ENCODE data around the gene IER2.
"Not testable (repeated sequence)": the region's sequence is repeated elsewhere in the genome, so short reads cannot be mapped to it uniquely, and the experiment has no call there.

The IER2 gene

DNA sequence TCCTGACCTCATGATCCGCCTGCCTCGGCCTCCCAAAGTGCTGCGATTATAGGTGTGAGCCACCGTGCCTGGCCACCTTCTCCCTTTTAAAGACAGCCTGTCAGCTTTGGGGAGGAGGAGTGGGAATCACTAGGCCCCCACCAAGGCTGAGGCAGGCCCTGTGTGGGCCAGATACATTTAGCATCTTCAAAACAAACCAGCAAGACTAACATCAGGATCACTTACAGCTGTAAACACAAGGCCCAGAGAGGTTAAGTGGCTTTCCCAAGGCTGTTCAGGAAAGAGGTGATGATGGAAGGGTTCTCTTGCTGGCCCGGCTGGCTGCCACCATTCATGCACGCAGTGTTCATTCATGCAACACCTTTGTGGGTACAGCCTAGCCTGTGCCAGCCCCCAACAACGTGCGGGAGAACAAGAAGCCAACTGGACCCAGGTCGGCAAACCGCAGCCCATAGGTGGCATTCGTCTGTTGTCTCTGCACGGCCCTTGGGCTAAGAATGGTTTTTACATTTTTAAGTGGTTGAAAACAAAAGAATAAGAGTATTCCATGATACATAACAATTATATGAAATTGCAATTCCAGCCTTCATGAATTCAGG, 23.0 kb downstream of the IER2 start:
- no peaks in the 10 kb centered on the region for H3K79me2 ChIP-seq (ENCODE audit: insufficient read depth, low read length)
- no peaks in the 10 kb centered on the region for H3K9me2 ChIP-seq (ENCODE audit: low read depth, low read length)
- TF ChIP-seq, protein P1, sequence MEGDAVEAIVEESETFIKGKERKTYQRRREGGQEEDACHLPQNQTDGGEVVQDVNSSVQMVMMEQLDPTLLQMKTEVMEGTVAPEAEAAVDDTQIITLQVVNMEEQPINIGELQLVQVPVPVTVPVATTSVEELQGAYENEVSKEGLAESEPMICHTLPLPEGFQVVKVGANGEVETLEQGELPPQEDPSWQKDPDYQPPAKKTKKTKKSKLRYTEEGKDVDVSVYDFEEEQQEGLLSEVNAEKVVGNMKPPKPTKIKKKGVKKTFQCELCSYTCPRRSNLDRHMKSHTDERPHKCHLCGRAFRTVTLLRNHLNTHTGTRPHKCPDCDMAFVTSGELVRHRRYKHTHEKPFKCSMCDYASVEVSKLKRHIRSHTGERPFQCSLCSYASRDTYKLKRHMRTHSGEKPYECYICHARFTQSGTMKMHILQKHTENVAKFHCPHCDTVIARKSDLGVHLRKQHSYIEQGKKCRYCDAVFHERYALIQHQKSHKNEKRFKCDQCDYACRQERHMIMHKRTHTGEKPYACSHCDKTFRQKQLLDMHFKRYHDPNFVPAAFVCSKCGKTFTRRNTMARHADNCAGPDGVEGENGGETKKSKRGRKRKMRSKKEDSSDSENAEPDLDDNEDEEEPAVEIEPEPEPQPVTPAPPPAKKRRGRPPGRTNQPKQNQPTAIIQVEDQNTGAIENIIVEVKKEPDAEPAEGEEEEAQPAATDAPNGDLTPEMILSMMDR (IDR thresholded peaks at IDR 0.05; ENCODE audit: low read length) = no peak
- no peak for TF ChIP-seq EZH2 (IDR thresholded peaks at IDR 0.05; ENCODE audit: borderline replicate concordance, low read length)
- no peaks in the 10 kb centered on the region for H3K9me3 ChIP-seq (ENCODE audit: low read length)
- H3K4me3 ChIP-seq (ENCODE audit: low read depth, low read length, poor library complexity, severe bottlenecking) = no peak overlapping the region
- H3K9ac ChIP-seq (ENCODE audit: low read length) = no peak overlapping the region
- H3F3A ChIP-seq (ENCODE audit: insufficient read depth, low read length) = no peaks in the 10 kb centered on the region
- H2AFZ ChIP-seq (ENCODE audit: low read length) = no peak overlapping the region
- H3K4me1 ChIP-seq (ENCODE audit: insufficient read depth, low read length, severe bottlenecking) = peaks cover 10% of the 10 kb centered on the region
- no peaks in the 10 kb centered on the region for H3K36me3 ChIP-seq (ENCODE audit: insufficient read depth, low read length)
- no peak overlapping the region for H3K4me2 ChIP-seq (ENCODE audit: low read length)
- no peaks in the 10 kb centered on the region for H4K20me1 ChIP-seq (ENCODE audit: insufficient read depth, low read length)
- no peak overlapping the region for H3K27ac ChIP-seq (ENCODE audit: low read depth, low read length, poor library complexity, severe bottlenecking)
- H3K27me3 ChIP-seq (ENCODE audit: insufficient read depth, low read length) = no peaks in the 10 kb centered on the region

DNA sequence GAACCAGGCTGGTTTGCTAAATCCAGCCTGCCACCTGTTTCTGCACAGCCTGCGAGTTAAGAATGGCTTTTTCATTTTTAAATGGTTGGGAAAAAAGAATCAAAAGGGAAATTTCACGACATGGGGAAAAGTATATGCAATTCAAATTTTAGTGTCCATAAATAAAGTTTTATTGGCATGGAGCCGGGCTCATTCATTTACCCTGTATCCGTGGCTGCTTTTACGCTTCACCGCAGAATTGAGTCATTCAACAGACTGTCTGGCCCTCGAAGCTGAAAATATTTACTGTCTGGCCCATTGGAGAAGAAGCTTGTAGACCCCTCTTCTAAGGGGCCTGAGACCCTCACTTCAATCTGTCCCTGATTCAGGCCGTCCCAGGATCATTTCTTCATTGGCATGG, 26.1 kb downstream of the IER2 start:
- Histone ChIP-seq H3K27ac (ENCODE audit: low read depth, low read length, poor library complexity, severe bottlenecking) (no peak overlapping the region), H3K9me2 (ENCODE audit: low read depth, low read length) (no peaks in the 10 kb centered on the region), H3K4me3 (ENCODE audit: low read depth, low read length, poor library complexity, severe bottlenecking) (no peak overlapping the region), H3K36me3 (ENCODE audit: insufficient read depth, low read length) (no peaks in the 10 kb centered on the region), H2AFZ (ENCODE audit: low read length) (no peak overlapping the region), H3K4me1 (ENCODE audit: insufficient read depth, low read length, severe bottlenecking) (peaks cover 10% of the 10 kb centered on the region), H4K20me1 (ENCODE audit: insufficient read depth, low read length) (no peaks in the 10 kb centered on the region), H3K27me3 (ENCODE audit: insufficient read depth, low read length) (no peaks in the 10 kb centered on the region), H3K79me2 (ENCODE audit: insufficient read depth, low read length) (no peaks in the 10 kb centered on the region), H3K9me3 (ENCODE audit: low read length) (no peaks in the 10 kb centered on the region), H3F3A (ENCODE audit: insufficient read depth, low read length) (no peaks in the 10 kb centered on the region), H3K4me2 (ENCODE audit: low read length) (no peak overlapping the region), H3K9ac (ENCODE audit: low read length) (no peak overlapping the region)
- TF ChIP-seq EZH2 (IDR thresholded peaks at IDR 0.05; ENCODE audit: borderline replicate concordance, low read length) = no peak
- TF ChIP-seq, protein P1 (IDR thresholded peaks at IDR 0.05; ENCODE audit: low read length) = no peak

DNA sequence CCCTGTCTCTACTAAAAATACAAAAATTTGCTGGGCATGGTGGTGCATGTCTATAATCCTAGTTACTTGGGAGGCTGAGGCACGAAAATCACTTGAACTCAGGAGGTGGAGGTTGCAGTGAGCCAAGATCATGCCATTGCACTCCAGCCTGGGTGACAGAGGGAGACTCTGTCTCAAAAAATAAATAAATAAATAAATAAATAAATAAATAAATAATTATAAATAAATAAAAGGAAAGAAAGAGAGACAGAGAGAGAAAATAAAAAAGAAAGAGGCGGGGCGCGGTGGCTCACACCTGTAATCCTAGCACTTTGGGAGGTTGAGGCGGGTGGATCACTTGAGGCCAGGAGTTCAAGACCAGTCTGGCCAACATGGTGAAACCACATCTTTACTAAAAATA, 27.4 kb downstream of the IER2 start:
- not testable (repeated sequence) for H4K20me1 ChIP-seq (ENCODE audit: insufficient read depth, low read length); H3K27ac ChIP-seq (ENCODE audit: low read depth, low read length, poor library complexity, severe bottlenecking); H3K79me2 ChIP-seq (ENCODE audit: insufficient read depth, low read length); H3K9ac ChIP-seq (ENCODE audit: low read length); H3K9me3 ChIP-seq (ENCODE audit: low read length); H3K36me3 ChIP-seq (ENCODE audit: insufficient read depth, low read length); H3K4me2 ChIP-seq (ENCODE audit: low read length); H3K9me2 ChIP-seq (ENCODE audit: low read depth, low read length); H3K4me3 ChIP-seq (ENCODE audit: low read depth, low read length, poor library complexity, severe bottlenecking); H3K27me3 ChIP-seq (ENCODE audit: insufficient read depth, low read length); H2AFZ ChIP-seq (ENCODE audit: low read length); H3K4me1 ChIP-seq (ENCODE audit: insufficient read depth, low read length, severe bottlenecking); H3F3A ChIP-seq (ENCODE audit: insufficient read depth, low read length)

DNA sequence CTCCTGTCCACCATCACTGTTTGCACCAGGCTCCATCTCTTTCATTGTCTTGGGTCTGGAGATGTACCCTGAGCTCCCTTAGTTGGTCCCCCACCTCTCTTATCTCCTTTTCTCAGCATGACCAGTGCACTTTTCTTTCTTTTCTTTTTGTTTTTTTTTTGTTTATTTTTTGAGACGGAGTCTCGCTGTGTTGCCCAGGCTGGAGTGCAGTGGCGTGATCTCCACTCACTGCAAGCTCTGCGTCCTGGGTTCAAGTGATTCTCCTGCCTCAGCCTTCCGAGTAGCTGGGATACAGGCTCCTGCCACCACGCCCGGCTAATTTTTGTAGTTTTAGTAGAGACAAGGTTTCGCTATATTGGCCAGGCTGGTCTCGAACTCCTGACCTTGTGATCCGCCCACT, 28.1 kb downstream of the IER2 start:
- not testable (repeated sequence) for H2AFZ ChIP-seq (ENCODE audit: low read length); H3K27ac ChIP-seq (ENCODE audit: low read depth, low read length, poor library complexity, severe bottlenecking); H3K36me3 ChIP-seq (ENCODE audit: insufficient read depth, low read length); H3F3A ChIP-seq (ENCODE audit: insufficient read depth, low read length); H3K4me2 ChIP-seq (ENCODE audit: low read length); H3K9ac ChIP-seq (ENCODE audit: low read length); H4K20me1 ChIP-seq (ENCODE audit: insufficient read depth, low read length); H3K4me1 ChIP-seq (ENCODE audit: insufficient read depth, low read length, severe bottlenecking); H3K9me3 ChIP-seq (ENCODE audit: low read length); H3K27me3 ChIP-seq (ENCODE audit: insufficient read depth, low read length); H3K9me2 ChIP-seq (ENCODE audit: low read depth, low read length); H3K79me2 ChIP-seq (ENCODE audit: insufficient read depth, low read length); H3K4me3 ChIP-seq (ENCODE audit: low read depth, low read length, poor library complexity, severe bottlenecking)
